ENCODE measurements around the gene TMEM9.

DNA sequence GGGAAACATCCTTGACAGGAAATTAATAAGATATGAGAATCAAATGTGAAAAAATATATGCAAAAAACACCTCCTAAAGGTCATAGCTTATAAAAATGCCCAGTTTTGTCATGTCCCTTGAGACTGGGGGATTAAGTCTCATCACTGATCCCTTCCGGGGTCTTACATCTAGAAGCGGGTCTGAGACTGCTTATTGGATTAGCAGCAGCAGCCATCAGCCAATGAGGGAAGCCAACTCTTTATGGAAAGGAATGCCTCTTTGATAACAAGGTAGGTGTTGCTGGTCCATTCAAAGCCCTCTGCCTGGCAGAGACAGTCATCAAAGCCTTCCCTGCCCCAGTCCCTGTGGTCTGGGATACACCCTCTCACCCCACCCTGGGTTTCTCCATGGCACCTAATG, 38.2 kb downstream of the TMEM9 start:
- TF ChIP-seq, protein P1, sequence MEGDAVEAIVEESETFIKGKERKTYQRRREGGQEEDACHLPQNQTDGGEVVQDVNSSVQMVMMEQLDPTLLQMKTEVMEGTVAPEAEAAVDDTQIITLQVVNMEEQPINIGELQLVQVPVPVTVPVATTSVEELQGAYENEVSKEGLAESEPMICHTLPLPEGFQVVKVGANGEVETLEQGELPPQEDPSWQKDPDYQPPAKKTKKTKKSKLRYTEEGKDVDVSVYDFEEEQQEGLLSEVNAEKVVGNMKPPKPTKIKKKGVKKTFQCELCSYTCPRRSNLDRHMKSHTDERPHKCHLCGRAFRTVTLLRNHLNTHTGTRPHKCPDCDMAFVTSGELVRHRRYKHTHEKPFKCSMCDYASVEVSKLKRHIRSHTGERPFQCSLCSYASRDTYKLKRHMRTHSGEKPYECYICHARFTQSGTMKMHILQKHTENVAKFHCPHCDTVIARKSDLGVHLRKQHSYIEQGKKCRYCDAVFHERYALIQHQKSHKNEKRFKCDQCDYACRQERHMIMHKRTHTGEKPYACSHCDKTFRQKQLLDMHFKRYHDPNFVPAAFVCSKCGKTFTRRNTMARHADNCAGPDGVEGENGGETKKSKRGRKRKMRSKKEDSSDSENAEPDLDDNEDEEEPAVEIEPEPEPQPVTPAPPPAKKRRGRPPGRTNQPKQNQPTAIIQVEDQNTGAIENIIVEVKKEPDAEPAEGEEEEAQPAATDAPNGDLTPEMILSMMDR (IDR thresholded peaks at IDR 0.05): no peak
- TF ChIP-seq EZH2 (IDR thresholded peaks at IDR 0.05): no peak

All from neural progenitor cell (in vitro differentiated cells).